HepG2 (cell line): Measurements from ENCODE around the gene GRK5. TPM values are rescaled to one million over a fixed set of nuclear protein-coding genes. Genes with fewer than 3 reads are reported as not detected.

Experiments
- ATAC-seq: fragments of 200-7000 bp; cut with Tn5 transposase; 3 replicates; pipeline ENCODE4 v1.9.1; 2020; ENCODE audit warnings: mild to moderate bottlenecking, moderate library complexity
- BruUV-seq: library from RNA; stranded (reverse); fragments of 400-500 nt; replicated peaks from 2 replicates; lab custom pipeline; 2021; lab: Mats Ljungman, UMichigan
- CTCF ChIA-PET: fragments of 300-600 bp; formaldehyde crosslinking; extraction: SDS; loops from one replicate; lab custom pipeline; 2021; ENCODE audit warnings: low total read pairs, inconsistent platforms, low intra/inter-chr PET ratio; lab: Yijun Ruan, JAX
- POLR2A ChIA-PET: fragments of 350-600 bp; sonication (Branson Sonifier 250); formaldehyde crosslinking; loops from one replicate; lab custom pipeline; 2020; ENCODE audit warnings: antibody characterized with exemption, inconsistent platforms; lab: Yijun Ruan, JAX
- DNase-seq: peaks from one replicate; pipeline ENCODE4 v3.0.0-alpha.2; 2015; ENCODE audit warnings: low spot score
- FAIRE-seq: peaks from 3 replicates; lab custom pipeline; 2011; peaks lifted over from hg19 to GRCh38; lab: Jason Lieb, UNC
- H2AFZ ChIP-seq: one replicate; pipeline ENCODE4 v1.6.1; 2011; ENCODE audit warnings: low read length, inconsistent platforms
- H3K27ac ChIP-seq: fragments of 300-600 bp; 3 replicates; pipeline ENCODE4 v1.8.0; 2011; ENCODE audit warnings: mixed run types, mild to moderate bottlenecking, mixed read lengths, low read length, inconsistent platforms; ENCODE audit not compliant: insufficient read depth; ENCODE audit errors: extremely low read length
- H3K27me3 ChIP-seq, 2 experiments: fragments of 200-600 bp in 1 of 2; 2 replicates in 1 of 2; 3 replicates in 1 of 2; pipeline versions ENCODE4 v1.6.0 to v1.8.0; 2011; ENCODE audit warnings: low read length in 2 of 2, mild to moderate bottlenecking in 2 of 2, moderate library complexity in 2 of 2, inconsistent platforms in 1 of 2; ENCODE audit not compliant: insufficient read depth in 2 of 2, control insufficient read depth in 1 of 2
- H3K36me3 ChIP-seq, 2 experiments: fragments of 200-600 bp in 1 of 2; replicated peaks in 1 of 2; 2 replicates in 1 of 2; 3 replicates in 1 of 2; pipeline versions ENCODE4 v1.5.1 to v1.8.0; 2011; ENCODE audit warnings: low read length in 2 of 2, inconsistent platforms in 1 of 2; ENCODE audit not compliant: insufficient read depth in 2 of 2, control insufficient read depth in 1 of 2
- H3K4me1 ChIP-seq: 2 replicates; pipeline ENCODE4 v1.5.1; 2012; ENCODE audit warnings: low read length, inconsistent platforms; ENCODE audit not compliant: insufficient read depth
- H3K4me2 ChIP-seq: 2 replicates; pipeline ENCODE4 v1.6.0; 2011; ENCODE audit warnings: low read depth, low read length, inconsistent platforms
- H3K4me3 ChIP-seq, 3 experiments: fragments of 200-600 bp in 1 of 3; sonication (generic), shearing (Covaris generic) in 1 of 3; replicated peaks in 1 of 3; 2 replicates each; pipeline ENCODE4 v1.5.1; 2011 to 2016; ENCODE audit warnings: low read length in 3 of 3, inconsistent platforms in 2 of 3, low read depth in 2 of 3, mild to moderate bottlenecking in 2 of 3, control low read depth in 1 of 3, mixed read lengths in 1 of 3; ENCODE audit not compliant: insufficient read depth in 1 of 3
- H3K79me2 ChIP-seq: one replicate; pipeline ENCODE4 v1.6.1; 2011; ENCODE audit warnings: low read length, inconsistent platforms; ENCODE audit not compliant: insufficient read depth
- H3K9ac ChIP-seq: 2 replicates; pipeline ENCODE4 v1.6.0; 2011; ENCODE audit warnings: mild to moderate bottlenecking, low read depth, low read length, inconsistent platforms; ENCODE audit not compliant: insufficient read depth
- H3K9me3 ChIP-seq: 2 replicates; pipeline ENCODE4 v1.5.1; 2012; ENCODE audit warnings: mild to moderate bottlenecking, low read length
- H4K20me1 ChIP-seq: 2 replicates; pipeline ENCODE4 v1.6.0; 2011; ENCODE audit warnings: inconsistent platforms, mild to moderate bottlenecking, low read length, moderate library complexity; ENCODE audit not compliant: insufficient read depth
- PHF20 ChIP-seq: sonication (generic); formaldehyde crosslinking; IDR thresholded peaks from 2 replicates; pipeline ENCODE4 v1.5.0; 2020; ENCODE audit warnings: mild to moderate bottlenecking, missing genetic modification reagents
- PPARG ChIP-seq: conservative IDR thresholded peaks from 2 replicates; pipeline ENCODE4 v1.6.1; 2016; ENCODE audit warnings: missing biosample characterization, missing genetic modification reagents
- SALL2 ChIP-seq: sonication (generic); formaldehyde crosslinking; IDR thresholded peaks from 2 replicates; pipeline ENCODE4 v1.8.1; 2023; ENCODE audit warnings: mild to moderate bottlenecking, missing genetic modification reagents, inconsistent platforms
- ZNF432 ChIP-seq: sonication (generic); formaldehyde crosslinking; IDR thresholded peaks from 2 replicates; pipeline ENCODE4 v1.5.0; 2020; ENCODE audit warnings: missing genetic modification reagents, mild to moderate bottlenecking, borderline replicate concordance
- ZNF451 ChIP-seq: sonication (generic); formaldehyde crosslinking; IDR thresholded peaks from 2 replicates; pipeline ENCODE4 v1.5.0; 2020; ENCODE audit warnings: mild to moderate bottlenecking, missing genetic modification reagents
- ZNF792 ChIP-seq: IDR thresholded peaks from 2 replicates; pipeline ENCODE4 v1.6.1; 2016
- WGBS: methylation state at CpG from one replicate; pipeline ENCODE4 v1.1.6; 2017; ENCODE audit warnings: low lambda C conversion rate; 5-methylcytosine and 5-hydroxymethylcytosine counted together
- in situ Hi-C: cut with HindIII; loops from 2 replicates; pipeline ENCODE4 v1.10.0; 2017; ENCODE audit warnings: low pct_unique_long_range_greater_than_20kb; ENCODE audit not compliant: extremely low pct_ligation_motif_present
- intact Hi-C: fragments of 100-400 bp; cut with micrococcal nuclease; formaldehyde crosslinking; loops from one replicate; pipeline ENCODE4 v1.10.0; 2022; ENCODE audit not compliant: unreplicated experiment
- polyA plus RNA-seq, 8 experiments: library from polyadenylated mRNA; depleted of rRNA in 3 of 8; stranded (reverse) in 7 of 8; unstranded in 1 of 8; fragments of >200 nt; fragmentation: Illumina TruSeq in 4 of 8; extraction: Trizol in 4 of 8; gene quantifications; 2 replicates each; pipeline versions ENCODE4 v1.2.1 to v1.2.3, GENCODE V29; 2011 to 2016; ENCODE audit warnings: low read depth in 4 of 8, missing spikeins in 1 of 8, mixed read lengths in 1 of 8; ENCODE audit not compliant: insufficient read depth in 1 of 8
- total RNA-seq, 5 experiments: library from RNA; depleted of rRNA; stranded (reverse); fragments of >200 nt; fragmentation: Illumina TruSeq; extraction: Trizol; gene quantifications; 2 replicates each; pipeline ENCODE4 v1.2.3, GENCODE V29; 2016; ENCODE audit warnings: low read depth in 1 of 5
- TF ChIP-seq, protein P1 (sequence below): sonication (generic); formaldehyde crosslinking; IDR thresholded peaks from 2 replicates; pipeline ENCODE4 v1.9.0; 2021; ENCODE audit warnings: missing genetic modification reagents, borderline replicate concordance
- TF ChIP-seq, protein P2 (sequence below): sonication (generic); formaldehyde crosslinking; IDR thresholded peaks from 2 replicates; pipeline ENCODE4 v1.4.0; 2020; ENCODE audit warnings: missing genetic modification reagents, borderline replicate concordance
- TF ChIP-seq, protein P3 (sequence below): IDR thresholded peaks from 2 replicates; pipeline ENCODE4 v1.6.1; 2016; ENCODE audit warnings: missing genetic modification reagents, missing compliant biosample characterization
- TF ChIP-seq, protein P4 (sequence below): sonication (generic); formaldehyde crosslinking; IDR thresholded peaks from 2 replicates; pipeline ENCODE4 v1.9.0; 2021; ENCODE audit warnings: missing genetic modification reagents, mild to moderate bottlenecking, borderline replicate concordance

The GRK5 gene
- total and polyA plus RNA-seq, 2 of the 13 experiments (the other 11 are each of a cell fraction or from before 2014, with no cell fraction given): 10.4 to 12.6 TPM

DNA sequence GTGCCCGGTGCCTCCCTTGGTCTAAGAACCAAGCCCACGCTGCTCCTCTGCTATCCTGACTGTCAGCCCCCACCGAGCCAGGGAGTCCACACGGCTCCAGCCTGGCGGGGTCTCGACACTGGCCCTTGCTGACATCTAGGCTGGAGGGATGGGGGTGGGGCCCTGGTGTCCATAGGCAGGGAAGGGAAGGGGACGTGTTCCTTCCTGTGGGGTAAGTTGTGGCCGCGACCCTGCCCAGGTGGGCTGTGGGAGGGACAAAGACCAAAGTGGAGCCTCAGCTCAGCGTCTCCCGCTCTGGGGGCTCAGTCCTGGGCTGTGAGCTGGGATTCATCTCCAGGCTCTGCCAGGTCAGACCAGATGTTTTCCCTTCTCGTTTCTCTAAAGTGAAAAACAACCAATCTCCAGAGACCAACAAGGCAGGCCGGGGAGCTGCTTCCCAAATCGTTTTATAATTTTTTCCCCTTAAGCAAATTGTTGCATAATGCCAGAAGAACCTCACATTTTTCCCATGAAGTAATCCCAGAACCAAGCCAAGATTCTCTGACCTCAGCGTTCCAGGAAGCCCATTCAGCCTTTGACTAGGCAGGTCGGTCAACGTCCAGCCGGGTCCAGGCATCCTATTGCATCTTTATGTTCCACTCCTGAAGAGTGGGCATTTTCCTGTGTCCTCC lies 233.9 kb downstream of the GRK5 start:
- Histone ChIP-seq H2AFZ (no peak overlapping the region), H3K27me3 (no peaks in the 10 kb centered on the region), H3K27ac (no peak overlapping the region), H3K4me2 (no peak overlapping the region), H3K9ac (no peak overlapping the region), H3K4me1 (no peaks in the 10 kb centered on the region), H4K20me1 (no peaks in the 10 kb centered on the region)
- BruUV-seq: no TSS peak
- FAIRE-seq (no peak), ATAC-seq (no peak), DNase-seq (no peak)
- WGBS: 86% methylated on average over 12 of the region's 18 CpGs
- CTCF ChIA-PET: no interaction called here
- TF ChIP-seq ZNF792 (CRISPR knock-in tag) (no peak), ZNF451 (CRISPR knock-in tag) (no peak), PHF20 (CRISPR knock-in tag) (no peak), SALL2 (no peak), ZNF432 (no peak), PPARG (CRISPR knock-in tag) (no peak)
- TF ChIP-seq, protein P1, sequence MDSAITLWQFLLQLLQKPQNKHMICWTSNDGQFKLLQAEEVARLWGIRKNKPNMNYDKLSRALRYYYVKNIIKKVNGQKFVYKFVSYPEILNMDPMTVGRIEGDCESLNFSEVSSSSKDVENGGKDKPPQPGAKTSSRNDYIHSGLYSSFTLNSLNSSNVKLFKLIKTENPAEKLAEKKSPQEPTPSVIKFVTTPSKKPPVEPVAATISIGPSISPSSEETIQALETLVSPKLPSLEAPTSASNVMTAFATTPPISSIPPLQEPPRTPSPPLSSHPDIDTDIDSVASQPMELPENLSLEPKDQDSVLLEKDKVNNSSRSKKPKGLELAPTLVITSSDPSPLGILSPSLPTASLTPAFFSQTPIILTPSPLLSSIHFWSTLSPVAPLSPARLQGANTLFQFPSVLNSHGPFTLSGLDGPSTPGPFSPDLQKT (CRISPR knock-in tag): no peak
- TF ChIP-seq, protein P2, sequence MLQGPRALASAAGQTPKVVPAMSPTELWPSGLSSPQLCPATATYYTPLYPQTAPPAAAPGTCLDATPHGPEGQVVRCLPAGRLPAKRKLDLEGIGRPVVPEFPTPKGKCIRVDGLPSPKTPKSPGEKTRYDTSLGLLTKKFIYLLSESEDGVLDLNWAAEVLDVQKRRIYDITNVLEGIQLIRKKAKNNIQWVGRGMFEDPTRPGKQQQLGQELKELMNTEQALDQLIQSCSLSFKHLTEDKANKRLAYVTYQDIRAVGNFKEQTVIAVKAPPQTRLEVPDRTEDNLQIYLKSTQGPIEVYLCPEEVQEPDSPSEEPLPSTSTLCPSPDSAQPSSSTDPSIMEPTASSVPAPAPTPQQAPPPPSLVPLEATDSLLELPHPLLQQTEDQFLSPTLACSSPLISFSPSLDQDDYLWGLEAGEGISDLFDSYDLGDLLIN: no peak
- TF ChIP-seq, protein P3, sequence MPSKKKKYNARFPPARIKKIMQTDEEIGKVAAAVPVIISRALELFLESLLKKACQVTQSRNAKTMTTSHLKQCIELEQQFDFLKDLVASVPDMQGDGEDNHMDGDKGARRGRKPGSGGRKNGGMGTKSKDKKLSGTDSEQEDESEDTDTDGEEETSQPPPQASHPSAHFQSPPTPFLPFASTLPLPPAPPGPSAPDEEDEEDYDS: no peak
- TF ChIP-seq, protein P4, sequence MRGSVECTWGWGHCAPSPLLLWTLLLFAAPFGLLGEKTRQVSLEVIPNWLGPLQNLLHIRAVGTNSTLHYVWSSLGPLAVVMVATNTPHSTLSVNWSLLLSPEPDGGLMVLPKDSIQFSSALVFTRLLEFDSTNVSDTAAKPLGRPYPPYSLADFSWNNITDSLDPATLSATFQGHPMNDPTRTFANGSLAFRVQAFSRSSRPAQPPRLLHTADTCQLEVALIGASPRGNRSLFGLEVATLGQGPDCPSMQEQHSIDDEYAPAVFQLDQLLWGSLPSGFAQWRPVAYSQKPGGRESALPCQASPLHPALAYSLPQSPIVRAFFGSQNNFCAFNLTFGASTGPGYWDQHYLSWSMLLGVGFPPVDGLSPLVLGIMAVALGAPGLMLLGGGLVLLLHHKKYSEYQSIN: no peak
- TF ChIP-seq, all 625 proteins: peak for 0
- intact Hi-C loops: no loop called here
- Histone ChIP-seq H3K9me3 (no peaks in the 10 kb centered on the region), H3K79me2 (no peaks in the 10 kb centered on the region), H3K36me3 (no peaks in the 10 kb centered on the region), H3K4me3 (no peak overlapping the region)
- POLR2A ChIA-PET: no interaction called here
- in situ Hi-C loops: loop anchor here (10.0 kb wide), 1 partner anchor 246 kb away; no protein-coding TSS in a partner anchor
